Measurements from ENCODE around the gene SGF29.
A peak's percentile ranks its signal among the peaks of the same experiment; 100 is the strongest.

Gene SGF29

DNA sequence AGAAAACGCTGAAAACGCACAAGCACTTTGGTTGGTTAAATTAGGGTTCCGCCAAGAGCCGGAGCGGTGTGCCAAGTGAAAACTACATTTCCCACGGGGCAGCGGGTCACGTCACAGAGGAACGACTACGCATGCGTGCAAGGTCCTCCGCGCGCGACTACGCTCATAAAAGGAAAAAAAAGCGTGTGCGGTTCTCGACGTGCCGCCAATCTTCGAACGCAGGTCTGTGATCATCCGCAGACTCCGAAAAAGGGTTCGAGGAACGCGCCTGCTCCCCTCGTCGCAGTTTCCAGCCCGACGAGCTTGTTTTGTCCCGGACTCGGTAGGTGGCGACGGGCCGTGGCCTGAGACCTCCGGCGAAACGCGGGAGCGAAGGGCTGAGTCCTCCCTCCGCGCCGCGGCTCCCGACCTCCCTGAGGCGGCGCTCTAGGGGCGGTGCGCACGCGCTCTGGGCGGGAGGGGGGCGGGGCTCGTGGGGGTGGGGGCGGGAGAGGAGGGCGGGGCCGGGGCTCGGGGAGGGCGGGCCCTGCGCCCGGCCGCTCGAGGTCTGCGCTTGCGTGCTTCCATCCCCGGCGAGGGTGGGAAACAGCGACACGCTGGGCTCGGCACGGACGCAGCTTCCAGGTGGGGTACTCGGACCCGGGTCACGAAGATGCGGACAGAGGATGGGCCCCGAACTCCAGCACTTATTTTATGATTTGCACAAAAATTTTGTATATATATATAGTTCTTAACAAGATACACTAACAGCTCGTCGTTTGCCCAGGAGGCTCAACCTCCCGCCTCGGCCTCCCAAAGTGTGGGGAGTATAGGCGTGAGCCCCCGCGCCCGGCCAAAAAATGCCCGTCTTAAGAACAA lies at the start of gene SGF29:
SGF29 (plus strand) TSS at position 145 of the 858 bp plus-strand sequence. CDS start 27,150 bp downstream, outside the sequence.
- no peaks in the 10 kb centered on the region for H3K36me3 ChIP-seq (replicated peaks)
- TF ChIP-seq, protein P1, sequence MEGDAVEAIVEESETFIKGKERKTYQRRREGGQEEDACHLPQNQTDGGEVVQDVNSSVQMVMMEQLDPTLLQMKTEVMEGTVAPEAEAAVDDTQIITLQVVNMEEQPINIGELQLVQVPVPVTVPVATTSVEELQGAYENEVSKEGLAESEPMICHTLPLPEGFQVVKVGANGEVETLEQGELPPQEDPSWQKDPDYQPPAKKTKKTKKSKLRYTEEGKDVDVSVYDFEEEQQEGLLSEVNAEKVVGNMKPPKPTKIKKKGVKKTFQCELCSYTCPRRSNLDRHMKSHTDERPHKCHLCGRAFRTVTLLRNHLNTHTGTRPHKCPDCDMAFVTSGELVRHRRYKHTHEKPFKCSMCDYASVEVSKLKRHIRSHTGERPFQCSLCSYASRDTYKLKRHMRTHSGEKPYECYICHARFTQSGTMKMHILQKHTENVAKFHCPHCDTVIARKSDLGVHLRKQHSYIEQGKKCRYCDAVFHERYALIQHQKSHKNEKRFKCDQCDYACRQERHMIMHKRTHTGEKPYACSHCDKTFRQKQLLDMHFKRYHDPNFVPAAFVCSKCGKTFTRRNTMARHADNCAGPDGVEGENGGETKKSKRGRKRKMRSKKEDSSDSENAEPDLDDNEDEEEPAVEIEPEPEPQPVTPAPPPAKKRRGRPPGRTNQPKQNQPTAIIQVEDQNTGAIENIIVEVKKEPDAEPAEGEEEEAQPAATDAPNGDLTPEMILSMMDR (IDR thresholded peaks at IDR 0.05; ENCODE audit: low read depth, low read length, missing control alignments): no peak
- DNase-seq: peak; percentile 90
- in situ Hi-C loops (cut with HindIII; ENCODE audit: low pct_ligation_motif_present, low sequenced_read_pairs): no loop called here
- peak within 1 kb of the TSS; percentile 84 for H3K27ac ChIP-seq
- H3K4me3 ChIP-seq (ENCODE audit: low read depth, low read length): peak within 1 kb of the TSS; percentile 82
- H3K27me3 ChIP-seq (replicated peaks): no peaks in the 10 kb centered on the region

DNA sequence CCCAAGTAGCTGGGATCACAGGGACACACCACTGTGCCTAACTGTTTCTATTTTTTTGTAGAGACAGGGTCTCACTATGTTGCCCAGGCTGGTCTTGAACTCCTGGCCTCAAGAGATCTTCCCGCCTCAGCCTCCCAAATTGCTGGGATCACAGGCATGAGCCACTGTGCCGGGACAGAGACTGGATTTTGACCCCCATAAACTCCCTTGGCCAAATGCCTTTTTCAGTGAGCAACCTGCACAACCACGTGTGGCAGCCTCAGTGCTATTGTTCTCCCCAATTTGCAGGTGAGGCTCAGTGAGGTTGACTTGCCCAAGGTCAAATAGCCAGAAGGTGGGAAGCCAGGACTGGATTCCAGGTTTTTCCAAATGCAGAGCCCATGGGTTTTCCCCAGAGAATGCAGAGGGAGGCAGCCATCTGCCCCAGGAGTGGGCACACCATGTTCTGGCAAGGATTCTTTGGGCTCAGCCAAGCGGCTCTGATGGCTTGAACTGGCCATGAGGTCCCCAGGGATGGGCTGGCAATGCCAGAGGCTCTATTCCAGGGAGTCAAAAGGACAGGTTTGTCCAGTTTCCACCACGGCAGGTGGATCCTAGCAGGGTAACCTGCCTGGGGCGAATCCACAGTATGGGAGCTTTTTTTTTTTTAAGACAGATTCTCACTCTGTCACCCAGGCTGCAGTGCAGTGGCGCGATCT lies 48.9 kb upstream of the SGF29 start:
- in situ Hi-C loops (cut with HindIII; ENCODE audit: low pct_ligation_motif_present, low sequenced_read_pairs): no loop called here
- TF ChIP-seq, protein P1 (IDR thresholded peaks at IDR 0.05; ENCODE audit: low read depth, low read length, missing control alignments): no peak
- Histone ChIP-seq H3K27ac (no peak overlapping the region), H3K4me3 (ENCODE audit: low read depth, low read length) (no peak overlapping the region), H3K36me3 (replicated peaks) (no peaks in the 10 kb centered on the region), H3K27me3 (replicated peaks) (peaks cover 3% of the 10 kb centered on the region)
- no peak for DNase-seq

DNA sequence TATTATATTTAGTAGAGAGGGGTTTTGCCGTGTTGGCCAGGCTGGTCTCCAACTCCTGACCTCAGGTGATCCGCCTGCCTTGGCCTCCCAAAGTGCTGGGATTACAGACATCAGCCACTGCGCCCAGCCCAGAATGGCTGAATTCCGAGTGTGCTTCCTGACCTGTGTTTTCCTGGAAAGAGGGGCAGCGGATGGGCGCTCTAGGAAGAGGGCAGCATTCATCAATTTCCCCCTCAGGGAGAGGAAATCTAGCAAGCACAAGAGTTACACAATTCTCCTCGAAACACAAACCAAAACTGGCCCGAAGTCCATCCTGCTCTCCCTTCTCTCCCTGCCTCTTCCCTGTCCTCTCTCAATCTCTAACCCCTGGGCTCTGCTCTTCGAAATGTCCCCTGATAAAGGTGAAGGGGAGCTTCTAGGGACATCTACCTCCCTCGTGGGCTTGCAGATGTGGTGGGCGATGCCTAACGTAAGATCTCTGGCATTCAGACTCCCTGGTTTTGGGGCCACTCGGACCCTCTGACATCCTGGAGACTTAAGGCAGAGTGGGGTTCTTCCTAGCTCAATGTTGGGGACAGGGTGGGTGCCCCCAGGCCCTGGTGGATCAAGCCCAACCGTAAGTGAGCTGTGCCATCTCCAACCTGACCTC lies 48.1 kb upstream of the SGF29 start:
- in situ Hi-C loops (cut with HindIII; ENCODE audit: low pct_ligation_motif_present, low sequenced_read_pairs): no loop called here
- Histone ChIP-seq H3K27ac (no peak overlapping the region), H3K4me3 (ENCODE audit: low read depth, low read length) (no peak overlapping the region), H3K36me3 (replicated peaks) (no peaks in the 10 kb centered on the region), H3K27me3 (replicated peaks) (peaks cover 3% of the 10 kb centered on the region)
- no peak for DNase-seq
- TF ChIP-seq, protein P1 (IDR thresholded peaks at IDR 0.05; ENCODE audit: low read depth, low read length, missing control alignments): no peak

DNA sequence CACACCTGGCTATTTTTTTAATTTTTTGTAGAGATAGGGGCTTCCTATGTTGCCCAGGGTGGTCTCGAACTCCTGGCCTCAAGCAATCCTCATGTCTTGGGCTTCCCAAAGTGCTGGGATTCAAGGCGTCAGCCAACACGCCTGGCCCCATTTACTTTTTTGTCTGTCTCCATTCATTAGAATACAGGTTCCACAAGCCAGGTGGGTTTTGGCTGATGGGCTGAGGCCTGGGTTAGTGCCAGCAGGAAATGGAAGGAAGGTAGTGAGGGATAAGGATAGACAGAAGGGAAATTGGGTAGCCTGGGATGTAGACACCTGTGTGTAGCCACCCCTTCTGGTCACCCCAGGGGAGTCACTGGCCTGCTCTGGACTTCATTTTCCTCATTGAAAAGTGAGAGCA lies 42.7 kb upstream of the SGF29 start:
- no peak for DNase-seq
- no peak overlapping the region for H3K27ac ChIP-seq
- TF ChIP-seq, protein P1 (IDR thresholded peaks at IDR 0.05; ENCODE audit: low read depth, low read length, missing control alignments): no peak
- in situ Hi-C loops (cut with HindIII; ENCODE audit: low pct_ligation_motif_present, low sequenced_read_pairs): no loop called here
- no peaks in the 10 kb centered on the region for H3K27me3 ChIP-seq (replicated peaks)
- no peak overlapping the region for H3K4me3 ChIP-seq (ENCODE audit: low read depth, low read length)
- no peaks in the 10 kb centered on the region for H3K36me3 ChIP-seq (replicated peaks)

DNA sequence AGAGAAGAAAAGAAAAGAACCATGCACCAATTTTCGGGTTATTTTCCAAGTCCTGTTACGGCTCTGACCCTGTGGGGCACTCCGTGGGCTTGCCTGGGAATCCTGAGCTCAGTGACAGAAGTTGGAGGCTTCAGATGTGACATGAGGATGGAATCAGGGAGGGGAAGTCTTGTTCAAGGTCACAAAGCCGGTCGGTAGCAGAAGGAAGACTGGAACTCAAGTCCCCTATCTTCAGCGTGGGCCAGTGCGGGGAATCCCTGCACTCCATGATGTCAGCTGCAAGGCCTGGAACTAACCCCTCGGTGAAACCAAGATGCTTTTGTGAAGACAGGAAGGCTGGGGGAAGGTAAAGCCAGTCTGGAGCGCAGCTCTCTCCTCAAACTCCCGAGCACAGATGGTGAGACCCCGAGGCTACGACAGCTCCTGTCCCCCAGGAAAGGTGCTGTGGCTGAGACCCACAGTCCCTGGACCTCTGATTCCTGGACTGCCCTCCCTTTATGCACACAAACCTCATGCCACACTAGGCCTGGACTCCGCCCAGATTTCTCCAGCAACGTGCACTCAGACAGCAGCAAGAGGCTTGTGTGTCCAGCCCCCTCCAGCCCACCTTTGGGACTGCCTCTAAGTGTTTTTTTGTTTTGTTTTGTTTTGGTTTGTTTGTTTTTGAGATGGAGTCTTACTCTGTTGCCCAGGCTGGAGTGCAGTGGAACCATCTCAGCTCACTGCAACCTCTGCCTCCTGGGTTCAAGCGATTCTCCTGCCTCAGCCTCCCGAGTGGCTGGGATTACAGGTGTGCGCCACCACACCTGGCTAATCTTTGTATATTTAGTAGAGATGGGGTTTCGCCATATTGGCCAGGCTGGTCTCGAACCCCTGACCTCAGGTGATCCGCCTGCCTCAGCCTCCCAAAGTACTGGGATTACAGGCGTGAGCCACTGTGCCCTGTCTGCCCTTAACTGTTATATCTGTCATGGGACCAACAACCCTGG lies 41.6 kb upstream of the SGF29 start:
- Histone ChIP-seq H3K27ac (no peak overlapping the region), H3K36me3 (replicated peaks) (no peaks in the 10 kb centered on the region), H3K27me3 (replicated peaks) (no peaks in the 10 kb centered on the region), H3K4me3 (ENCODE audit: low read depth, low read length) (no peak overlapping the region)
- TF ChIP-seq, protein P1 (IDR thresholded peaks at IDR 0.05; ENCODE audit: low read depth, low read length, missing control alignments): no peak
- in situ Hi-C loops (cut with HindIII; ENCODE audit: low pct_ligation_motif_present, low sequenced_read_pairs): no loop called here
- no peak for DNase-seq
